ENCODE results near the gene SEMA3D.

- TF ChIP-seq, protein P1, sequence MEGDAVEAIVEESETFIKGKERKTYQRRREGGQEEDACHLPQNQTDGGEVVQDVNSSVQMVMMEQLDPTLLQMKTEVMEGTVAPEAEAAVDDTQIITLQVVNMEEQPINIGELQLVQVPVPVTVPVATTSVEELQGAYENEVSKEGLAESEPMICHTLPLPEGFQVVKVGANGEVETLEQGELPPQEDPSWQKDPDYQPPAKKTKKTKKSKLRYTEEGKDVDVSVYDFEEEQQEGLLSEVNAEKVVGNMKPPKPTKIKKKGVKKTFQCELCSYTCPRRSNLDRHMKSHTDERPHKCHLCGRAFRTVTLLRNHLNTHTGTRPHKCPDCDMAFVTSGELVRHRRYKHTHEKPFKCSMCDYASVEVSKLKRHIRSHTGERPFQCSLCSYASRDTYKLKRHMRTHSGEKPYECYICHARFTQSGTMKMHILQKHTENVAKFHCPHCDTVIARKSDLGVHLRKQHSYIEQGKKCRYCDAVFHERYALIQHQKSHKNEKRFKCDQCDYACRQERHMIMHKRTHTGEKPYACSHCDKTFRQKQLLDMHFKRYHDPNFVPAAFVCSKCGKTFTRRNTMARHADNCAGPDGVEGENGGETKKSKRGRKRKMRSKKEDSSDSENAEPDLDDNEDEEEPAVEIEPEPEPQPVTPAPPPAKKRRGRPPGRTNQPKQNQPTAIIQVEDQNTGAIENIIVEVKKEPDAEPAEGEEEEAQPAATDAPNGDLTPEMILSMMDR (IDR thresholded peaks at IDR 0.05), result no peak
- TF ChIP-seq POLR2A (IDR thresholded peaks at IDR 0.05), result no peak
- no peak for TF ChIP-seq EP300 (IDR thresholded peaks at IDR 0.05)
Measured at GRCh38 chr7:85153715-85154114, 33.1 kb downstream of the SEMA3D start.

Data from tibial nerve (tissue), 4 donors.